AG09319 (cell line): ENCODE results near the gene ATG4B.

ENCODE experiments used
- DNase-seq: peaks from one replicate; pipeline ENCODE4 v3.0.0-alpha.2; 2010; ENCODE audit warnings: low read depth; ENCODE audit errors: extremely low read depth
- TF ChIP-seq, protein P1 (sequence below): IDR thresholded peaks from 2 replicates; pipeline ENCODE4 v1.5.1; 2011; ENCODE audit warnings: low read depth, mild to moderate bottlenecking, inconsistent platforms, low read length, moderate library complexity

The ATG4B gene

DNA sequence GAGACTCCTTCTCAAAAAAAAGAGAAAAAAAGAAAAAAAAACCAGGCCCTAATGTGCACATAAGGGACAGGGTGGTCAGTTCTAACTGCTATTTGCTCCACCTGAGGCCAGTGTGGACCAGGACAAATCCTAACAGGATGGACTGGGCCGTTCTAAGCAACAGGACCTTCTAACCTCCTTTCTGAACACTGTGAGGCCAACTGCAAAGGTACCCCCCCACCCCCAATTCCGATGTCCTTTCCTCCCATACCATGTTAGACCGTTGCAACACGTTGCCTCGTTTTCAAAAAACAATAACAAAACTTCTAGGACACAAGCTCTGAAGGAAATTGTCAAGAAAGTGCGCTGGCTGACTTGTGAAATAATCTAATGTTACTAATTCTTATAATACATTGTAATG, 1.7 kb upstream of the ATG4B start:
- TF ChIP-seq, protein P1, sequence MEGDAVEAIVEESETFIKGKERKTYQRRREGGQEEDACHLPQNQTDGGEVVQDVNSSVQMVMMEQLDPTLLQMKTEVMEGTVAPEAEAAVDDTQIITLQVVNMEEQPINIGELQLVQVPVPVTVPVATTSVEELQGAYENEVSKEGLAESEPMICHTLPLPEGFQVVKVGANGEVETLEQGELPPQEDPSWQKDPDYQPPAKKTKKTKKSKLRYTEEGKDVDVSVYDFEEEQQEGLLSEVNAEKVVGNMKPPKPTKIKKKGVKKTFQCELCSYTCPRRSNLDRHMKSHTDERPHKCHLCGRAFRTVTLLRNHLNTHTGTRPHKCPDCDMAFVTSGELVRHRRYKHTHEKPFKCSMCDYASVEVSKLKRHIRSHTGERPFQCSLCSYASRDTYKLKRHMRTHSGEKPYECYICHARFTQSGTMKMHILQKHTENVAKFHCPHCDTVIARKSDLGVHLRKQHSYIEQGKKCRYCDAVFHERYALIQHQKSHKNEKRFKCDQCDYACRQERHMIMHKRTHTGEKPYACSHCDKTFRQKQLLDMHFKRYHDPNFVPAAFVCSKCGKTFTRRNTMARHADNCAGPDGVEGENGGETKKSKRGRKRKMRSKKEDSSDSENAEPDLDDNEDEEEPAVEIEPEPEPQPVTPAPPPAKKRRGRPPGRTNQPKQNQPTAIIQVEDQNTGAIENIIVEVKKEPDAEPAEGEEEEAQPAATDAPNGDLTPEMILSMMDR: no peak
- DNase-seq: no peak

DNA sequence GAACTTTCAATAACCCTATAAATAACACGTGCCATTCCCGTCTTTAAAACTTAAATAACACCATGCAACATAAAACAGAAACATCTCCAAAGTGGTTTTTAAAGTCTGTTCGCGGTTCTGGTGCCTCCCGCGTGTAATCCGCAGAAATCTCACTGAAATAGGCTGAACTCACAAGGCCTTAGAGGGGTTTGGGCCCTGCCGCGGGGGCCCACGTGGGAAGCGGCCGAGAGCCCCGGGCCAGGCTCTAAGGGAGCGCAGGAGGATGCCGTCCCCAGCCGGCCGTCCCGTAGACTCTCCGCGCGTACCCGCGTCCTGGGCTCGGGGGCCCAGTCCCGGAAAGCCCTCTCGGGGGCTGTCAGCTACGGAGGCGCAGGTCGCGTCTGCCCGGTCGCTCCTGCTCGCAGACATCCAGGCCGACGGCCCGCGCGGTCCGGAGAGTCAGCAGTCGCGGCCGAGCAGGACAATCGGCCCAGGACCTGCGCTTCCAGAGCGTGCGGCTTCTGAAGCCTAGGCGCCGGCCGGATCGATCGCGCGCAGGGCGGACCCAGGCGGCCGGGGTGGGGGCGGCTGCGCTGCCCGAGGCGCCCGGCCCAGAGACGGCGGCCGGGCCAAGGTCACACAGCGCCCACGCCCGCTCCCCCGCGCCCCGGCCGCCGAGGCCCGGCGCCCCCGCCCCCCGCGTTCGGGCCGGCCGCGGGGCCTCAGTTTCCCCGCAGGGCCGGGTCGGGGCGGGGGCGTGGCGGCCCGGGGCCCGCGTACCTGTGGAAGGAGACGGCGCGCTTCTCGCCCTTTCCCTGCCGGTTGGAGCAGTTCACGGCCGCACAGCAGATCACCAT, 1.1 kb upstream of the ATG4B start:
- TF ChIP-seq, protein P1: no peak
- no peak for DNase-seq

DNA sequence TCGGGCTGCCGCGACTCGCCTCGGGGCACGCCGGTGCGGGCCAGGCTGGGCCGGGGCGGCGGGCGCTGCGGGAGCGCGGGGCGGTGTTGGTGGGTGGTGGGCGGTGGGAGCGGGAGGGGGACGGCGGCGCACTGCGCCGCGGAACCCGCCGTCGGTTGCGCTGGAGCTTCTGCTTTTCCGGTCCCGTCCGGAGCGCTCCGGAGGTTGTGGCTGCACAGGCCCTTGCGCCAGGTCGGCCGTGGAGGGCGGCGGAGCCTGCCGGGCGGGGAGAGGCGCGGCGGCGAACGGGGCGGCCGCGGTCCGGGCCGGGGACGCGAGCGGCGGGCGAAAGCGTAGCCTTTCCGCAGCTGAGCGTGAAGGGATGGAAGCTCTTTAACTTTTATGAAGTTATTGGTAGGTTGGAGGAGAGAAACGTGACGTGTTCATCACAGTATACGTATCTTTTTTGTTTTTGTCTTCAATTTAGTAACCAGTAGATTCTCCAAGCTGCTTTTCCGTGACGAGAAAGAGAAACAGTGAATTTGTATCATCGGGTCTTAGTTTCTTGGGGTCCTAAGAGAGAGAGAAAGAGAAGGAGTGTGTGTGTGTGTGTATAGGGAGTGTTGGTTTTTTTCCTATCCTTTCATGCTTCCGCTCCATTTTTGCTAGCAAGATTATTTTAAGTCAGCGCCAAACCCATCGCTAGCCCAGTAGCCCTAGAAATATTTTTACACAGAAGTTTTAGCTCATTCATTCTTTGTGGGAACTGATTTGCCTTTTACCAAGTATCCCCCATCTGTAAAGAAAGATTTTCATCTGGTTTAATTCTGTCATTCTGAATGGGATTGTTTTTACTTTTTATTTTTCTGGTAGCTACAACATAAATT, 535 bp downstream of the ATG4B start:
- TF ChIP-seq, protein P1: no peak
- DNase-seq: no peak

DNA sequence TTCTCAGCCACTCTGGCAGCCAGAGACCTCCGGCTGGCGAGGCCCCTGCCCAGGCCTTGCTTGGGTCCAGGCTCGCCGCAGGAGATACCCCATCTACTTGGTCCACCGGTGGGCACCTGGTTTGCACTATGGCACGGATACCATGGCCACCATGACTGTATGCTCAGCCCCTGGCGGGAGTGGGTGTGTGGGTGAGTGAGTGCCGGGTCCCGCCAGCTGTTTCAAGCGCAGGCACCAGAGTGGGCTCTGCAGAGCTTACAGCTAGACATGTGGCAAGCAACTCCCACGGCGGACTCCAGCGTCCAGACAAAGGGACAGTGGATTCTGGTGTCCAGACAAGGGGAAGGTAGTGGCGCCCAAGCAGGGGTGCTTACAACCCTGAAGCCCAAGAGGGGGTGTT, 1.4 kb downstream of the ATG4B start:
- TF ChIP-seq, protein P1: no peak
- DNase-seq: no peak

DNA sequence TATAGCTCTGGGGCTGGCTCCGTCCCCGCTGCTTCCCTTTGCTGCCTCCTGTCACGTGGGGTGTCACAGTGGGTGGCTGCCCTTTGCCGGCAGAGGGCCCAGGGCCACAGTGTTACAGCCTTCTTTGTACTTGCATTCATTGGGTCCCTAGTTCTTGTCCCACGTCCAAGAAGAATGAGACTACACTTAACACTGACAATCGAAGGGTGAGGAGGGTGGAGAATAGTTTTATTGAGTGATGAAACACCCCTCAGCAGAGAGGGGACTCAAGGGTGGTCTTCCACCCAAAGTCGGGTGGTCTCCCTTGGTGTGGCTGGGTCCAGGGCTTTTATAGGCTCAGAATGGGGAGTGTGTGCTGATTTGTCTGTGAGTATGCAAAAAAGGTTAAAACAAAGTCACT, 1.9 kb downstream of the ATG4B start:
- DNase-seq: no peak
- TF ChIP-seq, protein P1: no peak

DNA sequence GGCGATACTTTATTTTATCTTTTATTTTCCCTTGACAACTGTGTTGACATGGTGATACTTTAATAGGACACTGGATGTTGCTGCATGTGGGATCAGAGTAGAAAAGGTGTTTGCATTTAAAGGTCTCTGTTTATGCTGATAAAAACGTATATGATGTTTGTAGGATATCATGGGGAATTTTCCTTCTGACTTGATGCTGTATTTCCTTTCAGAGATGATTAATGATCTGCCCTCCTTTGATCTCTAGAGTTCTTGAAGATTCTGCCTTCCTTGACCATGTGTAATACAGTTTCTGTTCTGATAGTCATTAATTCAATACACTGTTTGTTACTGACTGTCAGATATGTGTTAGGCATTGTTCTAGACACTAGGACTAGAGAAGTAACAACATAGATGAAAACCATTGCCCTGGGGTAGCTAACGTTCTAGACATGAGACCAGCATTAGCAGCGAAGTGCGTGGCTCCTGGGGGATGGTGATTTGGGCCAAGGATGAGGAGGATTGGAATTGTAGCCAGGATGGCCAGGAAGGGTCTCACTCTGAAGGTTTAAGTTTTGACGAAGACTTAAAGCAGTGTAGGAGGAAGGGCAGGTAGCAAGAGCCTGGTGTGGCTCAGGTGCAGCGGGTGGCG, 2.8 kb downstream of the ATG4B start:
- no peak for DNase-seq
- TF ChIP-seq, protein P1: no peak
